Caco-2 (cell line): Measurements from ENCODE around the gene MLPH. TPM values are rescaled to one million over a fixed set of nuclear protein-coding genes. Genes with fewer than 3 reads are reported as not detected.

Source experiments
- BruUV-seq: library from RNA; stranded (reverse); fragments of 400-500 nt; replicated peaks from 2 replicates; lab custom pipeline; 2021; lab: Mats Ljungman, UMichigan
- CTCF ChIA-PET: fragments of 300-600 bp; sonication (Branson Sonifier 250); formaldehyde crosslinking; loops from one replicate; lab custom pipeline; 2022; ENCODE audit warnings: antibody characterized with exemption; lab: Charles Lee
- POLR2A ChIA-PET: fragments of 300-600 bp; sonication (Branson Sonifier 250); formaldehyde crosslinking; loops from one replicate; lab custom pipeline; 2022; ENCODE audit warnings: antibody characterized with exemption; lab: Charles Lee
- DNase-seq, 2 experiments: peaks; one replicate each; pipeline versions ENCODE4 v3.0.0 to v3.0.0-alpha.2; 2020 to 2022
- H3K27me3 ChIP-seq: replicated peaks from 2 replicates; pipeline ENCODE4 v1.6.0; 2011; ENCODE audit warnings: low read length; ENCODE audit not compliant: control insufficient read depth, insufficient read depth
- H3K36me3 ChIP-seq: 2 replicates; pipeline ENCODE4 v1.5.1; 2011; ENCODE audit warnings: low read length; ENCODE audit not compliant: control insufficient read depth, insufficient read depth
- H3K4me1 ChIP-seq: fragments of 250-450 bp; sonication (Bioruptor Pico); 2 replicates; pipeline ENCODE4 v1.5.1; 2020; ENCODE audit warnings: mild to moderate bottlenecking
- H3K4me3 ChIP-seq: 2 replicates; pipeline ENCODE4 v1.5.1; 2011; ENCODE audit warnings: low read depth, mild to moderate bottlenecking, control low read depth, low read length
- H3K9me3 ChIP-seq: fragments of 250-450 bp; sonication (Bioruptor Pico); 2 replicates; pipeline ENCODE4 v1.5.1; 2020; ENCODE audit warnings: mild to moderate bottlenecking, moderate library complexity
- H3K27ac Mint-ChIP-seq: one replicate; pipeline ENCODE4 v1.8.0; 2022; ENCODE audit warnings: mixed read lengths; ENCODE audit not compliant: unreplicated experiment
- H3K27me3 Mint-ChIP-seq: one replicate; pipeline ENCODE4 v1.8.0; 2022; ENCODE audit warnings: mixed read lengths; ENCODE audit not compliant: insufficient read depth, unreplicated experiment
- H3K36me3 Mint-ChIP-seq: one replicate; pipeline ENCODE4 v1.8.0; 2022; ENCODE audit warnings: mild to moderate bottlenecking, mixed read lengths; ENCODE audit not compliant: insufficient read depth, unreplicated experiment
- H3K4me1 Mint-ChIP-seq: one replicate; pipeline ENCODE4 v1.8.0; 2022; ENCODE audit warnings: low read depth, mixed read lengths; ENCODE audit not compliant: unreplicated experiment
- H3K4me3 Mint-ChIP-seq: one replicate; pipeline ENCODE4 v1.8.0; 2022; ENCODE audit warnings: mild to moderate bottlenecking, moderate library complexity, mixed read lengths; ENCODE audit not compliant: unreplicated experiment
- H3K9me3 Mint-ChIP-seq: one replicate; pipeline ENCODE4 v1.8.0; 2022; ENCODE audit warnings: mixed read lengths; ENCODE audit not compliant: unreplicated experiment
- intact Hi-C: fragments of 100-400 bp; cut with micrococcal nuclease; formaldehyde crosslinking; loops from one replicate; pipeline ENCODE4 v1.10.0; 2022; ENCODE audit not compliant: unreplicated experiment
- total RNA-seq: library from RNA; stranded (reverse); gene quantifications from 2 replicates; pipeline ENCODE4 v1.2.3, GENCODE V29; 2022
- TF ChIP-seq, protein P1 (sequence below), 2 experiments: fragments of 200-600 bp in 1 of 2; IDR thresholded peaks; 1 replicate in 1 of 2; 2 replicates in 1 of 2; pipeline versions ENCODE4 v1.5.1 to v1.8.0; 2011 to 2022; ENCODE audit warnings: antibody characterized with exemption in 1 of 2, control low read depth in 1 of 2, inconsistent platforms in 1 of 2, low read depth in 1 of 2, low read length in 1 of 2, mild to moderate bottlenecking in 1 of 2, moderate library complexity in 1 of 2; ENCODE audit not compliant: insufficient read depth in 1 of 2, severe bottlenecking in 1 of 2, unreplicated experiment in 1 of 2

Gene MLPH
- total RNA-seq, 1 experiment from 2014 or later = not detected

GRCh38 chr2:237491515-237492118 lies 4.6 kb downstream of the MLPH start:
- H3K36me3 Mint-ChIP-seq = no peaks in the 10 kb centered on the region
- H3K36me3 ChIP-seq = no peaks in the 10 kb centered on the region
- peaks cover 4% of the 10 kb centered on the region; the same call in 1 of the 2 replicates for H3K9me3 ChIP-seq
- no peaks in the 10 kb centered on the region for H3K4me1 ChIP-seq
- H3K9me3 Mint-ChIP-seq = peaks cover 17% of the 10 kb centered on the region
- H3K27me3 Mint-ChIP-seq = peaks cover 3% of the 10 kb centered on the region
- DNase-seq = no peak
- no TSS peak for BruUV-seq
- ChIA-PET CTCF (no interaction called here), POLR2A (no interaction called here)
- H3K27ac Mint-ChIP-seq = no peak overlapping the region
- TF ChIP-seq, protein P1, sequence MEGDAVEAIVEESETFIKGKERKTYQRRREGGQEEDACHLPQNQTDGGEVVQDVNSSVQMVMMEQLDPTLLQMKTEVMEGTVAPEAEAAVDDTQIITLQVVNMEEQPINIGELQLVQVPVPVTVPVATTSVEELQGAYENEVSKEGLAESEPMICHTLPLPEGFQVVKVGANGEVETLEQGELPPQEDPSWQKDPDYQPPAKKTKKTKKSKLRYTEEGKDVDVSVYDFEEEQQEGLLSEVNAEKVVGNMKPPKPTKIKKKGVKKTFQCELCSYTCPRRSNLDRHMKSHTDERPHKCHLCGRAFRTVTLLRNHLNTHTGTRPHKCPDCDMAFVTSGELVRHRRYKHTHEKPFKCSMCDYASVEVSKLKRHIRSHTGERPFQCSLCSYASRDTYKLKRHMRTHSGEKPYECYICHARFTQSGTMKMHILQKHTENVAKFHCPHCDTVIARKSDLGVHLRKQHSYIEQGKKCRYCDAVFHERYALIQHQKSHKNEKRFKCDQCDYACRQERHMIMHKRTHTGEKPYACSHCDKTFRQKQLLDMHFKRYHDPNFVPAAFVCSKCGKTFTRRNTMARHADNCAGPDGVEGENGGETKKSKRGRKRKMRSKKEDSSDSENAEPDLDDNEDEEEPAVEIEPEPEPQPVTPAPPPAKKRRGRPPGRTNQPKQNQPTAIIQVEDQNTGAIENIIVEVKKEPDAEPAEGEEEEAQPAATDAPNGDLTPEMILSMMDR (IDR thresholded peaks at IDR 0.05; ENCODE audit: insufficient read depth in 1 of 2, low read depth in 1 of 2, low read length in 1 of 2, severe bottlenecking in 1 of 2, unreplicated experiment in 1 of 2) = no peak
- intact Hi-C loops = no loop called here
- H3K4me3 ChIP-seq = no peak overlapping the region
- no peaks in the 10 kb centered on the region; the same call in 1 of the 2 replicates for H3K27me3 ChIP-seq
- H3K4me1 Mint-ChIP-seq = no peaks in the 10 kb centered on the region
- no peak overlapping the region for H3K4me3 Mint-ChIP-seq

GRCh38 chr2:237492137-237492890 lies 5.3 kb downstream of the MLPH start:
- Mint-ChIP-seq H3K9me3 (peaks cover 17% of the 10 kb centered on the region), H3K27ac (no peak overlapping the region), H3K4me1 (no peaks in the 10 kb centered on the region), H3K27me3 (peaks cover 3% of the 10 kb centered on the region), H3K4me3 (no peak overlapping the region), H3K36me3 (no peaks in the 10 kb centered on the region)
- Histone ChIP-seq H3K4me1 (no peaks in the 10 kb centered on the region), H3K36me3 (no peaks in the 10 kb centered on the region), H3K27me3 (no peaks in the 10 kb centered on the region), H3K4me3 (no peak overlapping the region), H3K9me3 (peaks cover 4% of the 10 kb centered on the region; the same call in 1 of the 2 replicates)
- TF ChIP-seq, protein P1 (IDR thresholded peaks at IDR 0.05; ENCODE audit: insufficient read depth in 1 of 2, low read depth in 1 of 2, low read length in 1 of 2, severe bottlenecking in 1 of 2, unreplicated experiment in 1 of 2) = no peak
- CTCF ChIA-PET = no interaction called here
- intact Hi-C loops = no loop called here
- no peak for DNase-seq
- no TSS peak for BruUV-seq
- POLR2A ChIA-PET = no interaction called here

DNA sequence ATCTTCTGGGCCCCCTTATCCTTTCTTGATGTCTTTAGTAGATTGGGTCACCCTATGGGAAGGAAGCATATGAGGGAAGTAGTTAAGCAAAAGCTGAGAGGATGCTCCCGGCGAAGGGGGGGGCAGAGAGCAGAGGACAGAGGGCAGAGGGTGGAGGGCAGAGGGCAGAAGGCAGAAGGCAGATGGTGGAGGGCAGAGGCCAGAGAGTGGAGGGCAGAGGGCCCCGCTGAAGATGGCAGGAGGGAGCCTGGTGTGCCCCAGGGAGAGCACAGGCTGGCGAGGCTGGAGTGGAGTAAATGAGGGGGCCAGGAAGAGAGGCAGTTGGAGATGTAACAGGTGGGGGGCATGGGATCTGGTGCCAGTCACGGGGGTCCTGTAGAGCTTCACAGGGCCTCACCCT lies 7.0 kb downstream of the MLPH start:
- TF ChIP-seq, protein P1 (IDR thresholded peaks at IDR 0.05; ENCODE audit: insufficient read depth in 1 of 2, low read depth in 1 of 2, low read length in 1 of 2, severe bottlenecking in 1 of 2, unreplicated experiment in 1 of 2) = no peak
- ChIA-PET POLR2A (no interaction called here), CTCF (no interaction called here)
- H3K4me1 ChIP-seq = no peaks in the 10 kb centered on the region
- H3K36me3 Mint-ChIP-seq = no peaks in the 10 kb centered on the region
- H3K4me1 Mint-ChIP-seq = no peaks in the 10 kb centered on the region
- H3K27ac Mint-ChIP-seq = no peak overlapping the region
- H3K4me3 Mint-ChIP-seq = no peak overlapping the region
- peaks cover 4% of the 10 kb centered on the region; the same call in 1 of the 2 replicates for H3K9me3 ChIP-seq
- no peak overlapping the region for H3K4me3 ChIP-seq
- intact Hi-C loops = no loop called here
- H3K27me3 ChIP-seq = no peaks in the 10 kb centered on the region
- H3K36me3 ChIP-seq = no peaks in the 10 kb centered on the region
- BruUV-seq = no TSS peak
- no peak for DNase-seq
- peaks cover 3% of the 10 kb centered on the region for H3K27me3 Mint-ChIP-seq
- H3K9me3 Mint-ChIP-seq = peaks cover 17% of the 10 kb centered on the region
